Measurements from ENCODE around the gene RPS19BP1. TPM values are rescaled to one million over a fixed set of nuclear protein-coding genes. Genes with fewer than 3 reads are reported as not detected.

RPS19BP1 gene
- total RNA-seq, 1 experiment from 2014 or later, result 97.2 TPM

DNA sequence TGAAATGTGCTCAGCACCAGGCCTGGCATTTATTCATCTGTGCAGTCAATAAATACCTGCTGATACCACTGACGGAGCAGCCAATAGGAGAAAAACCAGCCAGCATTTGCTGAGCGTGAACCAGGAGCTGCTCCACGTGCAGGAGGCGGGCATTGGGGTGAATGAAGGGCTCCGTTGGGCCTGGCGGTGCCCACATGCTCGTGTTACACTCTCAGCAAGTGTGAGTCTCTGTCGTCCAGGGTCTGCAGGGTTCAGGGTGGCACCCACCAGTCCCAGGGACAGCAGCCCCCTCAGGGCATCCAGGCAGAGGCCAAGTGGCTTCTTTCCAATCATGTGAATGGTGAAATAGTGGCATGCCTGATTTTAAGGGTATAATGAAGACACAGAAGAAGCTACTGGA is 4.2 kb upstream of the RPS19BP1 start:
- ChIA-PET CTCF (interaction anchor here (0.6 kb wide), 1 partner anchor 473 kb away, joined by 4 read pairs; no protein-coding TSS in a partner anchor), POLR2A (ENCODE audit: low non-redundant PET) (interaction anchor here (0.6 kb wide), 1 partner anchor 1765 kb away, joined by 7 read pairs; no protein-coding TSS in a partner anchor)
- H3K4me1 ChIP-seq (ENCODE audit: insufficient read depth, low read length, poor library complexity, severe bottlenecking), result peaks cover 10% of the 10 kb centered on the region
- H3K9me3 ChIP-seq (ENCODE audit: low read depth, low read length, poor library complexity, severe bottlenecking), result no peaks in the 10 kb centered on the region
- DNase-seq (ENCODE audit: low spot score), result no peak
- BruUV-seq (replicated peaks), result no TSS peak
- H3K4me3 ChIP-seq (ENCODE audit: low read depth, low read length, poor library complexity, severe bottlenecking), result no peak overlapping the region
- no peak for TF ChIP-seq EZH2 (IDR thresholded peaks at IDR 0.05; ENCODE audit: borderline replicate concordance, low read depth, low read length, poor library complexity, severe bottlenecking)
- H3K36me3 ChIP-seq (ENCODE audit: insufficient read depth, low read length, poor library complexity, severe bottlenecking), result no peaks in the 10 kb centered on the region
- H3K27me3 ChIP-seq (replicated peaks; ENCODE audit: insufficient read depth, low read depth, low read length, poor library complexity), result no peaks in the 10 kb centered on the region
- intact Hi-C loops (cut with micrococcal nuclease; ENCODE audit: unreplicated experiment), result loop anchor here (10.0 kb wide), 1 partner anchor 808 kb away; the partner anchor contains the start of gene ADSL
- no peak overlapping the region for H3K27ac ChIP-seq (ENCODE audit: low read depth, low read length, poor library complexity, severe bottlenecking)

DNA sequence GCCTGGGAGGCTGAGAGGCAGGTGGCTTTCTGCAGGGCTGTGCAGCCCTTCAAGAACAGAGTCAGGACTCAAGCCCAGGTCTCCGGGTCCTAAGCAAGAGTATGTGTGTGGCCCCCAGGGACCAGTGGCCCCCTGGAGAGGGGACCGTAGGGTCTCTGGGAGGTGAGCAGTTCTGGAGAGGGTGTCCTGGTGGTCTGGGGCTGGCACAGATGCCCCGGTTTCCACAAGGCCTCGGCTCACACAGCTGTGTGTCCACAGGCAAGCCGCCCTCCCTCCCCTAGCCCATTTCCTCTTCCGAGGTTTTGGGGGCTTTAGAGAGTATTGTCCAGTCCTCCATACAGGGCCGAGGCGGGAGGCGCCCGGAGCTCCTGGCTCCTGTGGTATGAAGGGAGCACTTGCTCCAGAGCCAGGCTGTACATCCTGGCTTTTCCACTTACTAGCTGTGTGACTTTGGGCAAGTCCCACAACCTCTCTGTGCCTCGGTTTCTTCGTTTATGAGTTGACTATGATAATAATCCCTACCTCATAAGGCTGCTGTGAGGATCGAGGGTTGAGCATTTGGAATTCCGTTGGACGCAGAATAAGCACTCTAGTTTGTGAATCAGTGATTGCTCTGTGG is 3.4 kb upstream of the RPS19BP1 start:
- intact Hi-C loops (cut with micrococcal nuclease; ENCODE audit: unreplicated experiment), result loop anchor here (2.0 to 10.0 kb wide), 2 partner anchors 489 to 809 kb away; partner anchors contain the start of gene ADSL
- TF ChIP-seq, protein P1, sequence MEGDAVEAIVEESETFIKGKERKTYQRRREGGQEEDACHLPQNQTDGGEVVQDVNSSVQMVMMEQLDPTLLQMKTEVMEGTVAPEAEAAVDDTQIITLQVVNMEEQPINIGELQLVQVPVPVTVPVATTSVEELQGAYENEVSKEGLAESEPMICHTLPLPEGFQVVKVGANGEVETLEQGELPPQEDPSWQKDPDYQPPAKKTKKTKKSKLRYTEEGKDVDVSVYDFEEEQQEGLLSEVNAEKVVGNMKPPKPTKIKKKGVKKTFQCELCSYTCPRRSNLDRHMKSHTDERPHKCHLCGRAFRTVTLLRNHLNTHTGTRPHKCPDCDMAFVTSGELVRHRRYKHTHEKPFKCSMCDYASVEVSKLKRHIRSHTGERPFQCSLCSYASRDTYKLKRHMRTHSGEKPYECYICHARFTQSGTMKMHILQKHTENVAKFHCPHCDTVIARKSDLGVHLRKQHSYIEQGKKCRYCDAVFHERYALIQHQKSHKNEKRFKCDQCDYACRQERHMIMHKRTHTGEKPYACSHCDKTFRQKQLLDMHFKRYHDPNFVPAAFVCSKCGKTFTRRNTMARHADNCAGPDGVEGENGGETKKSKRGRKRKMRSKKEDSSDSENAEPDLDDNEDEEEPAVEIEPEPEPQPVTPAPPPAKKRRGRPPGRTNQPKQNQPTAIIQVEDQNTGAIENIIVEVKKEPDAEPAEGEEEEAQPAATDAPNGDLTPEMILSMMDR (conservative IDR thresholded peaks at IDR 0.05; ENCODE audit: low read depth, low read length), result no peak
- DNase-seq (ENCODE audit: low spot score), result no peak
- no TSS peak for BruUV-seq (replicated peaks)
- ChIA-PET POLR2A (ENCODE audit: low non-redundant PET) (interaction anchor here (0.6 kb wide), 1 partner anchor 42 kb away, joined by 3 read pairs; no protein-coding TSS in a partner anchor), CTCF (no interaction called here)
- no peaks in the 10 kb centered on the region for H3K36me3 ChIP-seq (ENCODE audit: insufficient read depth, low read length, poor library complexity, severe bottlenecking)
- H3K27me3 ChIP-seq (replicated peaks; ENCODE audit: insufficient read depth, low read depth, low read length, poor library complexity), result no peaks in the 10 kb centered on the region
- no peak overlapping the region for H3K4me3 ChIP-seq (ENCODE audit: low read depth, low read length, poor library complexity, severe bottlenecking)
- no peaks in the 10 kb centered on the region for H3K9me3 ChIP-seq (ENCODE audit: low read depth, low read length, poor library complexity, severe bottlenecking)
- no peak overlapping the region for H3K27ac ChIP-seq (ENCODE audit: low read depth, low read length, poor library complexity, severe bottlenecking)
- peaks cover 18% of the 10 kb centered on the region for H3K4me1 ChIP-seq (ENCODE audit: insufficient read depth, low read length, poor library complexity, severe bottlenecking)

DNA sequence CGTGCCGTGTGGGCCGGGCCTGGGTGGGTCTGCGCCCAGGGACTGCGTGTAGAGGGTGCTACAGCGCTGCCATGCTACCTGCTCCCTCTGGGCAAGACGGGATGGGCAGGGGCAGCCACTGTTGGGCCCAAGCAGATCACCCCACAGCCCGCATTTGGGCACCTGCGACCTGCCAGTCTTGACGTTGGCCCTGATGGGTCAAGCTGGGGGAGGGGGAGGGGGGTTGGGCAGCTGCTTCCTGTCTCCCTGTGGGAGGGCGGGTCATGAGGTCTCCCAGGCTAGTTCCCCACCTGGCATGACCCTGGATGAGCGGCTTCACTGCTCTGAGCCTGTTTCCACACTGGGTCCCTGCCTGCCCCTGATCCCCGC is 2.8 kb upstream of the RPS19BP1 start:
- no peak for TF ChIP-seq EZH2 (IDR thresholded peaks at IDR 0.05; ENCODE audit: borderline replicate concordance, low read depth, low read length, poor library complexity, severe bottlenecking)
- TF ChIP-seq, protein P1 (conservative IDR thresholded peaks at IDR 0.05; ENCODE audit: low read depth, low read length), result no peak
- no peaks in the 10 kb centered on the region for H3K9me3 ChIP-seq (ENCODE audit: low read depth, low read length, poor library complexity, severe bottlenecking)
- H3K36me3 ChIP-seq (ENCODE audit: insufficient read depth, low read length, poor library complexity, severe bottlenecking), result no peaks in the 10 kb centered on the region
- H3K4me3 ChIP-seq (ENCODE audit: low read depth, low read length, poor library complexity, severe bottlenecking), result no peak overlapping the region
- CTCF ChIA-PET, result interaction anchor here (0.6 to 1.6 kb wide), 4 partner anchors 42 to 501 kb away, joined by 3 to 11 read pairs (median 6); no protein-coding TSS in a partner anchor
- no peak overlapping the region for H3K27ac ChIP-seq (ENCODE audit: low read depth, low read length, poor library complexity, severe bottlenecking)
- intact Hi-C loops (cut with micrococcal nuclease; ENCODE audit: unreplicated experiment), result loop anchor here (2.0 to 10.0 kb wide), 2 partner anchors 489 to 809 kb away; partner anchors contain the start of gene ADSL
- BruUV-seq (replicated peaks), result no TSS peak
- peaks cover 24% of the 10 kb centered on the region for H3K4me1 ChIP-seq (ENCODE audit: insufficient read depth, low read length, poor library complexity, severe bottlenecking)
- DNase-seq (ENCODE audit: low spot score), result no peak
- no peaks in the 10 kb centered on the region for H3K27me3 ChIP-seq (replicated peaks; ENCODE audit: insufficient read depth, low read depth, low read length, poor library complexity)
- POLR2A ChIA-PET (ENCODE audit: low non-redundant PET), result interaction anchor here (0.6 kb wide), 1 partner anchor 43 kb away, joined by 3 read pairs; no protein-coding TSS in a partner anchor
